Naive thymus-derived CD4-positive, alpha-beta T cell (primary cell): ENCODE data around the gene INCENP. TPM values are rescaled to one million over a fixed set of nuclear protein-coding genes. Genes with fewer than 3 reads are reported as not detected.

ENCODE experiments used
- ATAC-seq: fragments of 150-1000 bp; cut with Tn5 transposase; 2 replicates; pipeline ENCODE4 v1.10.0; 2021; ENCODE audit warnings: mild to moderate bottlenecking, moderate library complexity
- CTCF ChIA-PET: fragments of 350-600 bp; sonication (Branson Sonifier 250); formaldehyde crosslinking; loops from one replicate; lab custom pipeline; 2021; ENCODE audit warnings: antibody characterized with exemption; lab: Charles Lee
- POLR2A ChIA-PET: fragments of 350-600 bp; sonication (Branson Sonifier 250); formaldehyde crosslinking; loops from one replicate; lab custom pipeline; 2021; ENCODE audit warnings: antibody characterized with exemption, inconsistent platforms; lab: Charles Lee
- DNase-seq, 9 donors: peaks; one replicate each; pipeline versions ENCODE4 v3.0.0 to v3.0.0-alpha.2; 2020 to 2022; ENCODE audit warnings: mixed read lengths in 1 of 9
- H3K27ac ChIP-seq: one replicate; pipeline ENCODE4 v1.7.0; 2013; ENCODE audit warnings: mild to moderate bottlenecking, low read depth, low read length, moderate library complexity
- H3K27me3 ChIP-seq, 2 donors: one replicate each; pipeline ENCODE4 v1.7.0; 2013; ENCODE audit warnings: low read length in 2 of 2, mild to moderate bottlenecking in 2 of 2, moderate library complexity in 2 of 2; ENCODE audit not compliant: control insufficient read depth in 2 of 2, insufficient read depth in 2 of 2
- H3K36me3 ChIP-seq, 3 experiments: 1 replicate in 2 of 3; 2 replicates in 1 of 3; pipeline ENCODE4 v1.7.0; 2013; ENCODE audit warnings: low read length in 3 of 3, mild to moderate bottlenecking in 3 of 3, moderate library complexity in 1 of 3; ENCODE audit not compliant: insufficient read depth in 3 of 3, control insufficient read depth in 2 of 3
- H3K4me1 ChIP-seq, 2 donors: one replicate each; pipeline ENCODE4 v1.7.0; 2013; ENCODE audit warnings: low read length in 2 of 2, mild to moderate bottlenecking in 2 of 2, moderate library complexity in 1 of 2; ENCODE audit not compliant: control insufficient read depth in 2 of 2, insufficient read depth in 2 of 2
- H3K4me3 ChIP-seq: 2 replicates; pipeline ENCODE4 v1.7.0; 2013; ENCODE audit warnings: mild to moderate bottlenecking, low read length
- H3K9me3 ChIP-seq, 3 experiments: 1 replicate in 2 of 3; 2 replicates in 1 of 3; pipeline ENCODE4 v1.7.0; 2013; ENCODE audit warnings: low read length in 3 of 3; ENCODE audit not compliant: control insufficient read depth in 2 of 3
- H3K27ac Mint-ChIP-seq, 9 donors: one replicate each; pipeline ENCODE4 v1.8.0; 2020 to 2022; ENCODE audit warnings: mixed read lengths in 9 of 9, mild to moderate bottlenecking in 8 of 9, moderate library complexity in 5 of 9, inconsistent platforms in 2 of 9
- H3K27me3 Mint-ChIP-seq, 5 donors: one replicate each; pipeline ENCODE4 v1.8.0; 2021 to 2022; ENCODE audit warnings: mixed read lengths in 5 of 5, mild to moderate bottlenecking in 1 of 5
- H3K36me3 Mint-ChIP-seq, 5 donors: one replicate each; pipeline ENCODE4 v1.8.0; 2020 to 2022; ENCODE audit warnings: mixed read lengths in 5 of 5, mild to moderate bottlenecking in 3 of 5, inconsistent platforms in 1 of 5
- H3K4me1 Mint-ChIP-seq, 7 donors: one replicate each; pipeline ENCODE4 v1.8.0; 2020 to 2022; ENCODE audit warnings: mixed read lengths in 7 of 7, mild to moderate bottlenecking in 3 of 7, inconsistent platforms in 1 of 7
- H3K4me3 Mint-ChIP-seq, 10 donors: one replicate each; pipeline ENCODE4 v1.8.0; 2020 to 2022; ENCODE audit warnings: mild to moderate bottlenecking in 10 of 10, mixed read lengths in 10 of 10, moderate library complexity in 6 of 10, inconsistent platforms in 2 of 10
- H3K9me3 Mint-ChIP-seq, 11 donors: one replicate each; pipeline ENCODE4 v1.8.0; 2020 to 2022; ENCODE audit warnings: mixed read lengths in 11 of 11, mild to moderate bottlenecking in 4 of 11, inconsistent platforms in 1 of 11, moderate library complexity in 1 of 11
- intact Hi-C, 2 donors: fragments of 100-400 bp; cut with micrococcal nuclease; formaldehyde crosslinking; loops; one replicate each; pipeline ENCODE4 v1.15.1; 2023
- polyA plus RNA-seq, 2 donors: library from polyadenylated mRNA; unstranded; fragments of 300-500 nt; fragmentation: Illumina TruSeq; gene quantifications; one replicate each; pipeline ENCODE4 v1.2.3, GENCODE V29; 2021
- total RNA-seq, 6 experiments: library from RNA in 5 of 6; stranded (reverse) in 5 of 6; gene quantifications; 1 replicate in 5 of 6; 2 replicates in 1 of 6; pipeline ENCODE4 v1.2.3 and lab custom pipeline; 2021 to 2026

The INCENP gene
- total and polyA plus RNA-seq, 7 experiments from 2014 or later: 2.8 to 124 (median 19.9) TPM

DNA sequence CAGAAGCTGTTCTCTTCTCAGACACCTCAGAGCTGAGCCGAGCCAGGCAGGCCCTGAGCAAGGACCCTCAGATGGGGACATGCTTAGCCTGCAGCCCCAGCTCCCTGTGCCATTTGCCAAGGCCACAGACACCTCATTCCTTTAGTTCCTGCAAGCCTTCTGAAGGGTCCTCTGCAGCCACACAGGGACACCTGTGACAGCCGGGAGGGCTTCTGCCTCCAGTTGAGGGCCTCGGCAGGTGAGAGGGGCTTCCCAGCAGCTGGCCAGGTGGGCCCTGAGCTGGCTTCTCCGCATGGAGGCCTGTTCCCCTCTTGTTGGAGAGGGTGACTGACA is 18.2 kb downstream of the INCENP start:
- Histone ChIP-seq H3K27me3 (no peaks in the 10 kb centered on the region), H3K36me3 (peaks cover 0 to 85% (median 2%) of the 10 kb centered on the region in 3 experiments), H3K27ac (no peak overlapping the region), H3K4me1 (no peaks in the 10 kb centered on the region), H3K4me3 (no peak overlapping the region), H3K9me3 (no peaks in the 10 kb centered on the region)
- H3K9me3 Mint-ChIP-seq: no peaks in the 10 kb centered on the region
- H3K27me3 Mint-ChIP-seq: no peaks in the 10 kb centered on the region
- POLR2A ChIA-PET: no interaction called here
- H3K4me1 Mint-ChIP-seq: no peaks in the 10 kb centered on the region
- CTCF ChIA-PET: no interaction called here
- peaks cover 4 to 43% (median 9%) of the 10 kb centered on the region in 5 donors for H3K36me3 Mint-ChIP-seq
- intact Hi-C loops: no loop called here
- DNase-seq: peak in 1 of 9 donors; percentile 21
- no peak overlapping the region for H3K4me3 Mint-ChIP-seq
- no peak for ATAC-seq
- no peak overlapping the region for H3K27ac Mint-ChIP-seq

- Histone ChIP-seq H3K27me3 (no peaks in the 10 kb centered on the region), H3K27ac (no peak overlapping the region), H3K4me1 (no peaks in the 10 kb centered on the region), H3K4me3 (no peak overlapping the region), H3K36me3 (peaks cover 0 to 86% (median 2%) of the 10 kb centered on the region in 3 experiments), H3K9me3 (no peaks in the 10 kb centered on the region)
- intact Hi-C loops: no loop called here
- Mint-ChIP-seq H3K4me3 (no peak overlapping the region), H3K27ac (peak overlapping the region in 1 of 9 donors; percentile 18), H3K27me3 (no peaks in the 10 kb centered on the region), H3K9me3 (no peaks in the 10 kb centered on the region), H3K4me1 (no peaks in the 10 kb centered on the region), H3K36me3 (peaks cover 9 to 47% (median 11%) of the 10 kb centered on the region in 5 donors)
- ChIA-PET CTCF (interaction anchor here (0.7 kb wide), 1 partner anchor 12 kb away, joined by 3 read pairs; no protein-coding TSS in a partner anchor), POLR2A (no interaction called here)
- ATAC-seq: no peak
- DNase-seq: peak in 1 of 9 donors; percentile 8
Observed at GRCh38 chr11:62142921-62143320, 19.1 kb downstream of the INCENP start.

DNA sequence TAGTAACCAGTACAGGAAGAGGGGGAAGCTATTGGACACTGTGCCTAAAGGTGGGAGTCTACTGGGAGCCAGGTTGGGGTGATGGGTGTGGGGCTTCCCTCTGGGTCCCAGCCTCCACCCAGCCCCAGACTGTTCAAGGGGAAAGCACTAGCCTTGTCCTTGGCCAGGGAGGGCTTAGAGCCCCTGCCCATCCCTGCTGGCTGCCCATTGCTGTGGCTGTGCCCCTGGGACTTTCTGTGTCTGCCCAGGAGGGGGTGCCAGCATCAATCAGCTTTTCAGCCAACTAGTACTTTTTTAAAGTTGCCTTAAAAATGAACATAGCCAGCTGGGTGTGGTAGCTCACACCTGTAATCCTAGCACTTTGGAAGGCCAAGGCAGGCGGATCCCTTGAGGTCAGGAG is 19.9 kb downstream of the INCENP start:
- Mint-ChIP-seq H3K4me3 (no peak overlapping the region), H3K36me3 (peaks cover 10 to 48% (median 11%) of the 10 kb centered on the region in 5 donors), H3K9me3 (no peaks in the 10 kb centered on the region), H3K27me3 (no peaks in the 10 kb centered on the region), H3K4me1 (no peaks in the 10 kb centered on the region), H3K27ac (no peak overlapping the region)
- ATAC-seq (no peak), DNase-seq (no peak)
- Histone ChIP-seq H3K9me3 (no peaks in the 10 kb centered on the region), H3K27me3 (no peaks in the 10 kb centered on the region), H3K4me3 (no peak overlapping the region), H3K4me1 (no peaks in the 10 kb centered on the region), H3K36me3 (peaks cover 0 to 86% (median 4%) of the 10 kb centered on the region in 3 experiments), H3K27ac (no peak overlapping the region)
- CTCF ChIA-PET: no interaction called here
- POLR2A ChIA-PET: no interaction called here
- intact Hi-C loops: no loop called here

GRCh38 chr11:62144641-62145255 is 20.9 kb downstream of the INCENP start:
- Histone ChIP-seq H3K4me1 (no peaks in the 10 kb centered on the region), H3K4me3 (no peak overlapping the region), H3K27me3 (no peaks in the 10 kb centered on the region), H3K27ac (no peak overlapping the region), H3K9me3 (no peaks in the 10 kb centered on the region), H3K36me3 (peaks cover 0 to 86% (median 5%) of the 10 kb centered on the region in 3 experiments)
- intact Hi-C loops: no loop called here
- ChIA-PET POLR2A (no interaction called here), CTCF (no interaction called here)
- no peaks in the 10 kb centered on the region for H3K4me1 Mint-ChIP-seq
- no peak overlapping the region for H3K4me3 Mint-ChIP-seq
- H3K27me3 Mint-ChIP-seq: no peaks in the 10 kb centered on the region
- ATAC-seq: no peak
- no peaks in the 10 kb centered on the region for H3K9me3 Mint-ChIP-seq
- peaks cover 15 to 51% (median 18%) of the 10 kb centered on the region in 5 donors for H3K36me3 Mint-ChIP-seq
- peak overlapping the region in 1 of 9 donors; percentile 28 for H3K27ac Mint-ChIP-seq
- peak in 1 of 9 donors; percentile 15 for DNase-seq

DNA sequence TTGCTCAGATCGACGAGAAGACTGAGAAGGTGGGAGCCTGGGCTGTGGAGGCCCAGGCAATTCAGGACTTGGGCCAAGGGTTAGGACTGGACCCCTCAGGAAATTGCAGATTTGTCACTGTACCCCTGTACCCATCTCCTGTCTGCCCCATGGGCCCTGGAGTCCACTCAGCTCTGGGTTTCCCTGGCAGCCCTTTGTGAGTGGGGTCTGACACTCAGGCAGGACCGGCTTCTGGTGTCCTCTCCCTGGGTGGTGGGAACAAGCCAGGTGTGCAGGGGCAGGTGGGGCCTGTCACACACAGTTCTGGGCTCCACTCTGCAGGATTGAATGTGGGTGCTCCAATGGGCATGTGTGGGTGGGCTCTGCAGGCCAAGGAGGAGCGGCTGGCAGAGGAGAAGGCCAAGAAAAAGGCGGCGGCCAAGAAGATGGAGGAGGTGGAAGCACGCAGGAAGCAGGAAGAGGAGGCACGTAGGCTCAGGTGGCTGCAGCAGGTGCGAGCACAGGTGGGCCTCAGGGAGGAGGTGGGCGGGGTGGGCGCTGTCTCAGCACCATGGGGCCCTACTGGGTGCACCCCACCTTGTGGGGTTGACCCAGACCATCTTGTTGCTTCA is 21.6 kb downstream of the INCENP start:
- peaks cover 0 to 86% (median 5%) of the 10 kb centered on the region in 3 experiments for H3K36me3 ChIP-seq
- no peaks in the 10 kb centered on the region for H3K9me3 ChIP-seq
- ATAC-seq: no peak
- H3K27me3 ChIP-seq: no peaks in the 10 kb centered on the region
- intact Hi-C loops: no loop called here
- no peak overlapping the region for H3K27ac ChIP-seq
- Mint-ChIP-seq H3K4me1 (no peaks in the 10 kb centered on the region), H3K36me3 (peaks cover 14 to 54% (median 19%) of the 10 kb centered on the region in 5 donors), H3K27me3 (no peaks in the 10 kb centered on the region), H3K4me3 (no peak overlapping the region), H3K9me3 (no peaks in the 10 kb centered on the region), H3K27ac (no peak overlapping the region)
- CTCF ChIA-PET: no interaction called here
- no peaks in the 10 kb centered on the region for H3K4me1 ChIP-seq
- H3K4me3 ChIP-seq: no peak overlapping the region
- POLR2A ChIA-PET: no interaction called here
- peak in 1 of 9 donors; percentile 3 for DNase-seq

DNA sequence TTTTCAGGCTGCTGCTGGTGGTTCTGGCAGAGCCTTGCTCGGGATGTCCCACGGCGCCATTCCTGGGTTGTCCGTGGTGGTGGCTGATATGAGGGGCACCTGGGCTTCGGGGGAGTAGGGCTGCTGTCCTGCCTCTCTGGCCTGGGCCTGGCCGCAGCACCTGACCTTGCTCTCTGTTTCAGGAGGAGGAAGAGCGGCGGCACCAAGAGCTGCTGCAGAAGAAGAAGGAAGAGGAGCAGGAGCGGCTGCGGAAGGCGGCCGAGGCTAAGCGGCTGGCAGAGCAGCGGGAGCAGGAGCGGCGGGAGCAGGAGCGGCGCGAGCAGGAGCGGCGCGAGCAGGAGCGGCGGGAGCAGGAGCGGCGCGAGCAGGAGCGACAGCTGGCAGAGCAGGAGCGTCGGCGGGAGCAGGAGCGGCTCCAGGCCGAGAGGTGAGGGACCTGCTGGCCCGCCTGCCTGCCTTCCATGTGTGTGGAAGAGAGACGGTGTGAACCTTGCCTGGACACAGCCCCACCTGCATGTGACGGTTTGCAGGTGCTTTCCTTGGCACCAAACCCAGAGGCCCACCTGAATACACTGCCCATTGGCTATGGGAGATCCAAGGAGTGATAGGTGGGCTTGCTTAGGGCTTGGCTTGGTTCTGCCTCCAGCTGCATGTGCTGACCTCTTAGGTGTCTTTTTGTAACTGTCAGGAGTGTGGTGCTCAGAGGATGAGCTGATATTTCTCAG is 22.8 kb downstream of the INCENP start:
- peaks cover 15 to 57% (median 27%) of the 10 kb centered on the region in 5 donors for H3K36me3 Mint-ChIP-seq

More for the DNA sequence above, 22.8 kb downstream of the INCENP start:
- Mint-ChIP-seq H3K27me3 (no peaks in the 10 kb centered on the region), H3K4me1 (peaks cover 0 to 2% (median 0%) of the 10 kb centered on the region in 7 donors), H3K4me3 (no peak overlapping the region), H3K9me3 (no peaks in the 10 kb centered on the region), H3K27ac (no peak overlapping the region)
- Histone ChIP-seq H3K27ac (no peak overlapping the region), H3K27me3 (no peaks in the 10 kb centered on the region), H3K4me1 (no peaks in the 10 kb centered on the region), H3K4me3 (no peak overlapping the region), H3K9me3 (no peaks in the 10 kb centered on the region), H3K36me3 (peaks cover 0 to 86% (median 5%) of the 10 kb centered on the region in 3 experiments)
- ATAC-seq: no peak
- peak in 1 of 9 donors; percentile 16 for DNase-seq
- CTCF ChIA-PET: no interaction called here
- POLR2A ChIA-PET: no interaction called here
- intact Hi-C loops: no loop called here
